Measurements from ENCODE around the gene KRTAP5-9. TPM values are rescaled to one million over a fixed set of nuclear protein-coding genes. Genes with fewer than 3 reads are reported as not detected.

The KRTAP5-9 gene
- total and polyA plus RNA-seq, 4 donors, result 0.06 TPM; not detected in 3

- Histone ChIP-seq H3K27ac (ENCODE audit: low read depth in 1 of 2, low read length in 2 of 2) (no peak overlapping the region), H3K36me3 (ENCODE audit: control insufficient read depth in 4 of 4, insufficient read depth in 3 of 4, low read depth in 1 of 4, low read length in 3 of 4) (peaks cover 2 to 10% (median 3%) of the 10 kb centered on the region in 4 donors), H3K9me3 (ENCODE audit: control insufficient read depth in 4 of 4, low read length in 3 of 4) (no peaks in the 10 kb centered on the region), H3K4me1 (ENCODE audit: control insufficient read depth in 4 of 4, insufficient read depth in 4 of 4, low read length in 3 of 4) (peaks cover 0 to 10% (median 1%) of the 10 kb centered on the region in 4 donors), H3K27me3 (ENCODE audit: control insufficient read depth in 4 of 4, insufficient read depth in 4 of 4, low read length in 3 of 4) (no peaks in the 10 kb centered on the region), H3K9ac (ENCODE audit: low read depth in 1 of 2, low read length in 2 of 2) (no peak overlapping the region), H3K4me3 (ENCODE audit: low read depth in 1 of 3, low read length in 3 of 3) (no peak overlapping the region)
- TF ChIP-seq, protein P1, sequence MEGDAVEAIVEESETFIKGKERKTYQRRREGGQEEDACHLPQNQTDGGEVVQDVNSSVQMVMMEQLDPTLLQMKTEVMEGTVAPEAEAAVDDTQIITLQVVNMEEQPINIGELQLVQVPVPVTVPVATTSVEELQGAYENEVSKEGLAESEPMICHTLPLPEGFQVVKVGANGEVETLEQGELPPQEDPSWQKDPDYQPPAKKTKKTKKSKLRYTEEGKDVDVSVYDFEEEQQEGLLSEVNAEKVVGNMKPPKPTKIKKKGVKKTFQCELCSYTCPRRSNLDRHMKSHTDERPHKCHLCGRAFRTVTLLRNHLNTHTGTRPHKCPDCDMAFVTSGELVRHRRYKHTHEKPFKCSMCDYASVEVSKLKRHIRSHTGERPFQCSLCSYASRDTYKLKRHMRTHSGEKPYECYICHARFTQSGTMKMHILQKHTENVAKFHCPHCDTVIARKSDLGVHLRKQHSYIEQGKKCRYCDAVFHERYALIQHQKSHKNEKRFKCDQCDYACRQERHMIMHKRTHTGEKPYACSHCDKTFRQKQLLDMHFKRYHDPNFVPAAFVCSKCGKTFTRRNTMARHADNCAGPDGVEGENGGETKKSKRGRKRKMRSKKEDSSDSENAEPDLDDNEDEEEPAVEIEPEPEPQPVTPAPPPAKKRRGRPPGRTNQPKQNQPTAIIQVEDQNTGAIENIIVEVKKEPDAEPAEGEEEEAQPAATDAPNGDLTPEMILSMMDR (IDR thresholded peaks at IDR 0.05; ENCODE audit: low read depth, low read length, missing input control), result no peak
- TF ChIP-seq RXRA (IDR thresholded peaks at IDR 0.05) (no peak), GABPA (IDR thresholded peaks at IDR 0.05 in 1 of 2, conservative IDR thresholded peaks at IDR 0.05 in 1 of 2) (no peak), JUND (IDR thresholded peaks at IDR 0.05) (no peak), RAD21 (IDR thresholded peaks at IDR 0.05) (no peak), EGR1 (IDR thresholded peaks at IDR 0.05; ENCODE audit: low read depth in 2 of 2) (no peak), REST (IDR thresholded peaks at IDR 0.05) (no peak), SP1 (IDR thresholded peaks at IDR 0.05) (no peak), HNF4A (conservative IDR thresholded peaks at IDR 0.05) (no peak), FOXA2 (IDR thresholded peaks at IDR 0.05) (no peak), HNF4G (IDR thresholded peaks at IDR 0.05) (no peak)
- TF ChIP-seq, protein P2, sequence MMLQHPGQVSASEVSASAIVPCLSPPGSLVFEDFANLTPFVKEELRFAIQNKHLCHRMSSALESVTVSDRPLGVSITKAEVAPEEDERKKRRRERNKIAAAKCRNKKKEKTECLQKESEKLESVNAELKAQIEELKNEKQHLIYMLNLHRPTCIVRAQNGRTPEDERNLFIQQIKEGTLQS (IDR thresholded peaks at IDR 0.05), result no peak
- TF ChIP-seq, protein P3, sequence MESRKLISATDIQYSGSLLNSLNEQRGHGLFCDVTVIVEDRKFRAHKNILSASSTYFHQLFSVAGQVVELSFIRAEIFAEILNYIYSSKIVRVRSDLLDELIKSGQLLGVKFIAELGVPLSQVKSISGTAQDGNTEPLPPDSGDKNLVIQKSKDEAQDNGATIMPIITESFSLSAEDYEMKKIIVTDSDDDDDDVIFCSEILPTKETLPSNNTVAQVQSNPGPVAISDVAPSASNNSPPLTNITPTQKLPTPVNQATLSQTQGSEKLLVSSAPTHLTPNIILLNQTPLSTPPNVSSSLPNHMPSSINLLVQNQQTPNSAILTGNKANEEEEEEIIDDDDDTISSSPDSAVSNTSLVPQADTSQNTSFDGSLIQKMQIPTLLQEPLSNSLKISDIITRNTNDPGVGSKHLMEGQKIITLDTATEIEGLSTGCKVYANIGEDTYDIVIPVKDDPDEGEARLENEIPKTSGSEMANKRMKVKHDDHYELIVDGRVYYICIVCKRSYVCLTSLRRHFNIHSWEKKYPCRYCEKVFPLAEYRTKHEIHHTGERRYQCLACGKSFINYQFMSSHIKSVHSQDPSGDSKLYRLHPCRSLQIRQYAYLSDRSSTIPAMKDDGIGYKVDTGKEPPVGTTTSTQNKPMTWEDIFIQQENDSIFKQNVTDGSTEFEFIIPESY (IDR thresholded peaks at IDR 0.05), result no peak
- TF ChIP-seq, protein P4, sequence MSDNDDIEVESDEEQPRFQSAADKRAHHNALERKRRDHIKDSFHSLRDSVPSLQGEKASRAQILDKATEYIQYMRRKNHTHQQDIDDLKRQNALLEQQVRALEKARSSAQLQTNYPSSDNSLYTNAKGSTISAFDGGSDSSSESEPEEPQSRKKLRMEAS (IDR thresholded peaks at IDR 0.05), result no peak
- no peak for DNase-seq (ENCODE audit: low spot score)
- WGBS, result 79% methylated on average over 2 of the region's 2 CpGs
Measured at GRCh38 chr11:71505001-71505400, 43.2 kb upstream of the KRTAP5-9 start.

GRCh38 chr11:71505781-71506180 lies 42.4 kb upstream of the KRTAP5-9 start:
- 95% methylated on average over 9 of the region's 9 CpGs for WGBS
- Histone ChIP-seq H3K36me3 (ENCODE audit: control insufficient read depth in 4 of 4, insufficient read depth in 3 of 4, low read depth in 1 of 4, low read length in 3 of 4) (peaks cover 2 to 10% (median 3%) of the 10 kb centered on the region in 4 donors), H3K9ac (ENCODE audit: low read depth in 1 of 2, low read length in 2 of 2) (no peak overlapping the region), H3K27me3 (ENCODE audit: control insufficient read depth in 4 of 4, insufficient read depth in 4 of 4, low read length in 3 of 4) (no peaks in the 10 kb centered on the region), H3K9me3 (ENCODE audit: control insufficient read depth in 4 of 4, low read length in 3 of 4) (peaks cover 0 to 6% (median 3%) of the 10 kb centered on the region in 4 donors), H3K4me1 (ENCODE audit: control insufficient read depth in 4 of 4, insufficient read depth in 4 of 4, low read length in 3 of 4) (peaks cover 0 to 4% (median 0%) of the 10 kb centered on the region in 4 donors), H3K4me3 (ENCODE audit: low read depth in 1 of 3, low read length in 3 of 3) (no peak overlapping the region), H3K27ac (ENCODE audit: low read depth in 1 of 2, low read length in 2 of 2) (no peak overlapping the region)
- TF ChIP-seq JUND (IDR thresholded peaks at IDR 0.05), result no peak
- TF ChIP-seq FOXA1 (IDR thresholded peaks at IDR 0.05), result no peak
- TF ChIP-seq TAF1 (conservative IDR thresholded peaks at IDR 0.05), result no peak
- DNase-seq (ENCODE audit: low spot score), result no peak

Measured in liver (tissue), 9 donors.